NB4 (cell line): Measurements from ENCODE around the gene CDCA5.

ENCODE experiments used
- CTCF ChIP-seq: IDR thresholded peaks from one replicate; pipeline ENCODE4 v1.5.1; 2012; ENCODE audit warnings: low read depth, low read length
- POLR2A ChIP-seq: IDR thresholded peaks from 2 replicates; pipeline ENCODE4 v1.6.1; 2011; ENCODE audit warnings: mild to moderate bottlenecking; ENCODE audit not compliant: insufficient read length; ENCODE audit errors: extremely low read depth
- TF ChIP-seq, protein P1 (sequence below): IDR thresholded peaks from 2 replicates; pipeline ENCODE4 v1.6.1; 2011; ENCODE audit warnings: low read depth, low read length

DNA sequence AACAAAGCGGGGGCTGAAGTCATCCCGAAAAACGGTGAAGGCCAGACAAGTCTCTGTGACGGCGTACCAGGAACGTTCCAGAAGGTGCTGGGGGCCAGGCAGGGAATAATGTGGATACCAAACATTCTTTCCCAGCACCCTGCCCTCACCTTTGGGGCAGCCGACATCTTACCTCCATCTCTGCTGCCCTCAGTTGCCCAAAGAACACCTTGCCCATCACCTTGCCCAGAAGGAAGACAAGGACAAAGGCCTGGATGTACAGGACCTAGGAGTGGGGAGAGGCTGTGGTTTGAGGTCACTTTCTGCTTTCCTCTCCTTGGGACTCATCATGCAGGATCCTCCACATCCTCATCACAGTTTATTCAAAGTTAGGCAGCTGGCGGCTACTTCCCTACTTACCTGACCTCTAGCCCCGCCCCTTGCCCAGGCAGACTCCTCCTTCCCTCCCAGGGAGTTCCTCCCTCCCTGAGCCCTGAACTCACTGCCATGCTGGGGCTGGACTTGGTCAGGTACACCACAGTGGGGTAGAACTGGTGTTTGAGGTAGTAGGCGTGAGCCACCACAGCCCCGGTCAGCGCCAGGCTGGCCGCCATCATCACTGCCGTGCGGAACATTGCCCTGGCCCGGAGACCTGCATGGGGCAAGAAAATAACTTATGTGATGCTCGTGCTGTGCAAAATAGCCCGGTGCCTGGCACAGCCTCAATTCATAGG, 49.3 kb upstream of the CDCA5 start:
- no peak for TF ChIP-seq CTCF
- TF ChIP-seq POLR2A, result no peak
- TF ChIP-seq, protein P1, sequence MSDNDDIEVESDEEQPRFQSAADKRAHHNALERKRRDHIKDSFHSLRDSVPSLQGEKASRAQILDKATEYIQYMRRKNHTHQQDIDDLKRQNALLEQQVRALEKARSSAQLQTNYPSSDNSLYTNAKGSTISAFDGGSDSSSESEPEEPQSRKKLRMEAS, result no peak
